Esophagus squamous epithelium (tissue), 5 donors: Measurements from ENCODE around the gene CLTCL1. TPM values are rescaled to one million over a fixed set of nuclear protein-coding genes. Genes with fewer than 3 reads are reported as not detected.

Experiments used
- DNase-seq: peaks from one replicate; lab custom pipeline; 2025; lab: John Stamatoyannopoulos, UW
- H3K27ac ChIP-seq, 4 donors: fragments of 200-600 bp; sonication (generic); one replicate each; pipeline ENCODE4 v1.5.1; 2016 to 2019; ENCODE audit warnings: mild to moderate bottlenecking in 1 of 4
- H3K27me3 ChIP-seq, 4 donors: fragments of 200-600 bp; sonication (generic); 1 replicate in 3 of 4; 2 replicates in 1 of 4; pipeline versions ENCODE4 v1.5.1 to v1.6.0; 2017 to 2021; ENCODE audit warnings: antibody characterized with exemption in 1 of 4
- H3K36me3 ChIP-seq, 3 donors: fragments of 200-600 bp; sonication (generic); one replicate each; pipeline ENCODE4 v1.5.1; 2016 to 2019
- H3K4me1 ChIP-seq, 3 donors: fragments of 200-600 bp; sonication (generic); one replicate each; pipeline ENCODE4 v1.5.1; 2017 to 2019
- H3K4me3 ChIP-seq, 4 donors: fragments of 200-600 bp; sonication (generic); 1 replicate in 3 of 4; 2 replicates in 1 of 4; pipeline ENCODE4 v1.5.1; 2016 to 2019; ENCODE audit warnings: mild to moderate bottlenecking in 2 of 4, moderate library complexity in 1 of 4
- H3K9me3 ChIP-seq, 3 donors: fragments of 200-600 bp; sonication (generic); one replicate each; pipeline ENCODE4 v1.5.1; 2016 to 2019
- POLR2A ChIP-seq, 4 donors: fragments of 450-650 bp; IDR thresholded peaks; one replicate each; pipeline ENCODE4 v1.6.1; 2017; ENCODE audit warnings: antibody characterized with exemption in 4 of 4, mild to moderate bottlenecking in 4 of 4, moderate library complexity in 3 of 4
- WGBS, 2 donors: methylation state at CpG; one replicate each; pipeline ENCODE4 v1.1.5; 2018; 5-methylcytosine and 5-hydroxymethylcytosine counted together
- intact Hi-C: fragments of 100-400 bp; cut with DNase I; formaldehyde crosslinking; loops from one replicate; pipeline ENCODE4 v1.15.0; 2022
- total RNA-seq, 4 donors: library from RNA; depleted of rRNA; stranded (reverse); fragments of >200 nt; gene quantifications; one replicate each; pipeline ENCODE4 v1.1.0, GENCODE V29; 2016
- TF ChIP-seq, protein P1 (sequence below), 6 experiments: fragments of 450-650 bp in 4 of 6; fragments of 200-600 bp in 2 of 6; sonication (generic) in 2 of 6; IDR thresholded peaks; one replicate each; pipeline ENCODE4 v1.5.1; 2016 to 2019; ENCODE audit warnings: antibody characterized with exemption in 6 of 6, mild to moderate bottlenecking in 4 of 6, moderate library complexity in 4 of 6
- donor health status: DM: yes; HTN: yes; CAD: no.

The CLTCL1 gene
- total RNA-seq, 4 donors from 2014 or later: 3.0 to 7.7 (median 5.1) TPM

DNA sequence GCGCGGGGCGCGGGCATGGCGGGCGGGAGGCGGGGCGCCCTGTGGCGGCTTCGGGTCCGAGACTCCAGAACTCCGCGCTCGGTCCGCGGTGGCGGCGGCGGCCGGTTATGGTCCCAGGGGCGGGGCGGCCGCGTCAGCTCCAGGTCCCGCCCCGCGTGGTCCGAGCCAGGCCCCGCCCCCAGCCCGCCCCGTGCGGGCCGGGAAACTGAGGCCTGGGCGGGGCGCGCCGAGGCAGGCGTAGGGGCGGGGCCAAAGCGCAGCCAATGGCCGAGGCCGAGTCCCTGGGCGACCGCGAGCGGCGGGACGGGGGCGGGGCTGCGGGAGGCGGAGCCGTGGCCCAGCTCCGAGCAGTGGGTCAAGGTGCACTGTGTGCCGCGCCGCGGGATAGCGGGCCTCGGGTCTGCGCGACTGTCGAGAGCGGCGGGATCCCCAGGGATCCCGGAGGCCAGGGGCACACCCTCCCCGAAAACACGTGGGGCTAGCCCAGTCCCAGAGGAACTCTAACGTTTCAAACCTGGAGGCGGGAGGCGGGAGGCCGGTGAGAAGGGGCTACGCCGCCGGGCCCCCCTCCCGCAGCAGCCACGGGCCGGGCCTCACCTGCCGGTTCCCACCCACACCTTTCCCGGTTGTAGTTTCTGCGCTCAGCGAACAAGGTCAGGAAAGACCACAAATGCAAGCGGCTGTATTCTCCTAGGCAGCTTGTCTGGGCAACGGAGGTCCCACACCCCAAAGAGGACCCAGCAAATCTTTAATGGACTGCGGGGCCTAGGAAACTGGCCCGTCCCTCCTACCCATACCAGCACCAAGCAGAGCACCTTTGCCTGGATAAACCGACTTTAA lies 112.6 kb downstream of the CLTCL1 start, which contains the start of gene SLC25A1:
SLC25A1 (minus strand) TSS at position 80 of the 840 bp plus-strand sequence; CDS start at position 17, 63 bp downstream.
- H3K27me3 ChIP-seq: no peaks in the 10 kb centered on the region
- TF ChIP-seq, protein P1, sequence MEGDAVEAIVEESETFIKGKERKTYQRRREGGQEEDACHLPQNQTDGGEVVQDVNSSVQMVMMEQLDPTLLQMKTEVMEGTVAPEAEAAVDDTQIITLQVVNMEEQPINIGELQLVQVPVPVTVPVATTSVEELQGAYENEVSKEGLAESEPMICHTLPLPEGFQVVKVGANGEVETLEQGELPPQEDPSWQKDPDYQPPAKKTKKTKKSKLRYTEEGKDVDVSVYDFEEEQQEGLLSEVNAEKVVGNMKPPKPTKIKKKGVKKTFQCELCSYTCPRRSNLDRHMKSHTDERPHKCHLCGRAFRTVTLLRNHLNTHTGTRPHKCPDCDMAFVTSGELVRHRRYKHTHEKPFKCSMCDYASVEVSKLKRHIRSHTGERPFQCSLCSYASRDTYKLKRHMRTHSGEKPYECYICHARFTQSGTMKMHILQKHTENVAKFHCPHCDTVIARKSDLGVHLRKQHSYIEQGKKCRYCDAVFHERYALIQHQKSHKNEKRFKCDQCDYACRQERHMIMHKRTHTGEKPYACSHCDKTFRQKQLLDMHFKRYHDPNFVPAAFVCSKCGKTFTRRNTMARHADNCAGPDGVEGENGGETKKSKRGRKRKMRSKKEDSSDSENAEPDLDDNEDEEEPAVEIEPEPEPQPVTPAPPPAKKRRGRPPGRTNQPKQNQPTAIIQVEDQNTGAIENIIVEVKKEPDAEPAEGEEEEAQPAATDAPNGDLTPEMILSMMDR (IDR thresholded peaks at IDR 0.05): no peak
- TF ChIP-seq POLR2A (IDR thresholded peaks at IDR 0.05): peak in 3 of 4 donors; percentile 3 to 66 (median 60)
- intact Hi-C loops: no loop called here
- peak within 1 kb of the TSS; percentile 84 to 99 (median 96) for H3K27ac ChIP-seq
- H3K9me3 ChIP-seq: no peaks in the 10 kb centered on the region
- peaks cover 32 to 46% (median 39%) of the 10 kb centered on the region in 3 donors for H3K4me1 ChIP-seq
- H3K4me3 ChIP-seq: peak within 1 kb of the TSS; percentile 54 to 96 (median 92)
- DNase-seq: no peak
- H3K36me3 ChIP-seq: peaks cover 0 to 21% (median 0%) of the 10 kb centered on the region in 3 donors
- WGBS, 2 donors: 0% methylated on average over 2 to 7 of the region's 86 CpGs

DNA sequence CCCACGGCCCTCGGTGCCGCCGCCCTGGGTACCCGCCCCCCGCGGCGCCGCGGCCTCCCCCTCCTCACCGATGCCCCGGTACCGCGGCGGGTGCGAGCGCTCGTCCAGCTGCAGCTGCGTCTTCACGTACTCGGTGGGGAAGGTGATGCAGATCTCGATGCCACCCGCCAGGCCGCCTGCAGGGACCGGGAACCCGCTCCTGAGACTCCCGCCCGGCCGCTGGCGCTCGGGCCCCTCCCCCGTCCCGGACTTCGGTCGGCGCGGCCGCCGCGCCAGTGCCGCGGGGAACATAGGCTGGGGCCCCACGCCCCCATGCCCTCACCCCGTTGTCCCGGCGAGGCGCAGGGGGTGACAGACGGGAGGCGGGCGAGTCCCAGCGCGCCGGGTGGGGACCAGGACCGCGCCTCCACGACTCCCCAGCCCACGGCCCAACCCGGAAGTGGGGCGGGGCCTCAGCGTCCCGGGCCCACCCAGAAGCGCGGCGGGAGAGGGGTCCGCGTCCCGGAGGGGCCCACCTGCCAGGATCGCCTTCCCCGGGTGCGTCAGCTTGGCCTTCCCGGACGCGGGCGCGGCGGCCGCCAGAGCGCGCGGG lies 113.4 kb downstream of the CLTCL1 start:
- no peaks in the 10 kb centered on the region for H3K27me3 ChIP-seq
- intact Hi-C loops: no loop called here
- peak overlapping the region; percentile 54 to 96 (median 92) for H3K4me3 ChIP-seq
- WGBS, 2 donors: no CpG with 5 or more reads among the region's 80 CpGs
- DNase-seq: no peak
- TF ChIP-seq, protein P1 (IDR thresholded peaks at IDR 0.05): peak in 1 of 6 experiments; percentile 6
- no peak for TF ChIP-seq POLR2A (IDR thresholded peaks at IDR 0.05)
- no peaks in the 10 kb centered on the region for H3K9me3 ChIP-seq
- H3K27ac ChIP-seq: peak overlapping the region; percentile 74 to 99 (median 96)
- H3K36me3 ChIP-seq: peaks cover 0 to 21% (median 0%) of the 10 kb centered on the region in 3 donors
- H3K4me1 ChIP-seq: peaks cover 39 to 54% (median 46%) of the 10 kb centered on the region in 3 donors

DNA sequence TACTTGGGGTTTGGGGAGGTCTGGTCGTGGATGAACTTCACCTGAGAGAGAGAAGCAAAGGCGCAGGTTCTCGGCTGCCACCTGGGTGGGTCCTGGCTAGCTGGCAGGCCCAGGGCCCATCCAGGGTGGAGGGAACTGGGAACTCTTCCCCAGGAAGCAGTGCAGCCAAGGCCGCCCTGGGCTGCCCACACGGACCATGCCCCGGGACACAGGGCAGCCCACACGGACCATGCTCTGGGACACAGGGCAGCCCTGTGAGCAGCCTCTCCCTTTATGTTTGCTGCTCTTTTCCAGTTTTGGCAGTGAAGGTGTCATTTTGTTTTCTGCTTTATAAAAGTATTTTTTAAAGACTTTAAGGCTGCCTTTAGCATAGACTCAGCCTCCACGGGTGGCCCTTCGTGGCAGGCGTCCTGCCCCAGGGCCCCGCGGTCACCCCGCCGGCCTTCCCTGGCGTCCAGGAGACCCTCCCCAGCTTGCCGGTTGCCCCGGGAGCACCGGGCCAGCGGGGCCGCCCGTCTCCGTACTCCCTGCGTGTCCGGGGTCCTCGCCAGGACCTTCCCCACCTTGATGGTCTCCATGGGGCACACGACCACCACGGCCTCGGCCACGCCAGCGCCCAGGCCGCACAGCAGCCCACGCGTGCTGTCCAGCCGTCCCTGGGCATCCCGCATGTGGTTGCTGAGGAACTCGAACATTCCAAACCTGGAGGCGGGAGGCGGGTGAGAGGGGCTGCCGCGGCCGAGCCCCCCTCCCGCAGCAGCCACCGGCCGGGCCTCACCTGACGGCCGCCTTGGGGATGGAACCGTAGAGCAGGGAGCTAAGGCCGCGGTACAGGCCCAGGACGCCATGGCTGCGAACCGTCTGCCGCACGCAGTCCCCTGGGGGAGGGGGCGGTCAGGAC lies 114.1 kb downstream of the CLTCL1 start:
- H3K9me3 ChIP-seq: no peaks in the 10 kb centered on the region
- peak overlapping the region; percentile 54 to 96 (median 92) for H3K4me3 ChIP-seq
- H3K27ac ChIP-seq: peak overlapping the region; percentile 74 to 99 (median 96)
- peaks cover 0 to 21% (median 0%) of the 10 kb centered on the region in 3 donors for H3K36me3 ChIP-seq
- H3K27me3 ChIP-seq: no peaks in the 10 kb centered on the region
- 31% methylated on average over 17 of the region's 55 CpGs; no CpG with 5 or more reads in 1 of the 2 donors for WGBS, 2 donors
- intact Hi-C loops: no loop called here
- TF ChIP-seq, protein P1 (IDR thresholded peaks at IDR 0.05): no peak
- TF ChIP-seq POLR2A (IDR thresholded peaks at IDR 0.05): no peak
- no peak for DNase-seq
- peaks cover 47 to 61% (median 54%) of the 10 kb centered on the region in 3 donors for H3K4me1 ChIP-seq

DNA sequence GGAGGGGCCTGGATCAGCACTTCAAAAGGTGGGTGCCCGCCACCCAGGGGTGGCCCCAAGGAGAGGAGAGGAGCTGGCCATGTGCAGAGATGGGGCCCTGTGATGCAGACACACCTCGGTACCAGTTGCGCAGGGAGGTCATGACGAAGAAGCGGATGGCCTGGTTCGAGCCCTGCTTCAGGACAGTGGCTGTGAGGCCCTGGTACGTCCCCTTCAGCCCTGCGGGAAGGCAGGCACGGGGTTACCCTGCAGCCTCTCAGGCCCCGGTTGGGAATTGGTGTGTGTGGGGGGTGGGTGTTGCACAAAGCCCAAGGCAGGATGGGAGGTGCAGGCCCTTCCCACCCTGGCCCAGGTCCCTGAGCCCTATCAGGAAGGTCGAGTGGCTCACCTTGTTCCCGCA lies 114.8 kb downstream of the CLTCL1 start:
- no peak for DNase-seq
- H3K4me1 ChIP-seq: peaks cover 52 to 67% (median 59%) of the 10 kb centered on the region in 3 donors
- WGBS, 2 donors: 80% methylated on average over 3 of the region's 12 CpGs; no CpG with 5 or more reads in 1 of the 2 donors
- H3K27ac ChIP-seq: peak overlapping the region in 2 of 4 donors; percentile 74 to 98
- H3K27me3 ChIP-seq: no peaks in the 10 kb centered on the region
- H3K4me3 ChIP-seq: peak overlapping the region in 1 of 4 donors; percentile 92
- H3K9me3 ChIP-seq: no peaks in the 10 kb centered on the region
- intact Hi-C loops: no loop called here
- TF ChIP-seq, protein P1 (IDR thresholded peaks at IDR 0.05): no peak
- no peak for TF ChIP-seq POLR2A (IDR thresholded peaks at IDR 0.05)
- peaks cover 0 to 21% (median 0%) of the 10 kb centered on the region in 3 donors for H3K36me3 ChIP-seq
